Stimulated activated CD4-positive, alpha-beta T cell treated with anti-CD3 and anti-CD28 coated beads, TNF-alpha, amount 100 ng/mL, for 1 hour (primary cell): Measurements from ENCODE around the gene VSIG10L2.

Source experiments
- DNase-seq, 3 donors: peaks; one replicate each; pipeline ENCODE4 v3.0.0-alpha.2; 2020; ENCODE audit warnings: low read depth in 3 of 3, low spot score in 1 of 3

VSIG10L2 gene

DNA sequence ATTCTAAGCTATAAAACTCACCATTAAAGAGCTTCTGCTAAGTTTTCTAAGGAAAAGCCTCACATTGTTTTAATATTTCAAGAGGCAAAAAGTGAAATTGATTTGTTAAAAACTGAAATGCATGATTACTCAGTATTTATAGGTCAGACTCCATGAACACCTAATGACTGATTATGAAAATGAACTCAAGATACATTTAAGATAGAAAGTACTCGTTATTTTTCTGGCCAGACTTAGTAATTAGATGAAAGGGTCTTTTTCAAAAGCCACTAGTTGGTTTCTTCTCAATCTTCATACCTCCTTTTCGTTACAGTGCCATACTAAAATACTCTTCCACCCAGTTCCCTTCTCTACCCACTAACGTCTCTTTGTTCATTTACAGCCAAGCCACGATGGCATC lies 56.3 kb downstream of the VSIG10L2 start:
- DNase-seq, result no peak
